Activated gamma-delta T cell (primary cell): ENCODE data around the gene CDIP1.

ENCODE experiments used
- DNase-seq: peaks from one replicate; lab custom pipeline; 2025; lab: John Stamatoyannopoulos, UW

Gene CDIP1

DNA sequence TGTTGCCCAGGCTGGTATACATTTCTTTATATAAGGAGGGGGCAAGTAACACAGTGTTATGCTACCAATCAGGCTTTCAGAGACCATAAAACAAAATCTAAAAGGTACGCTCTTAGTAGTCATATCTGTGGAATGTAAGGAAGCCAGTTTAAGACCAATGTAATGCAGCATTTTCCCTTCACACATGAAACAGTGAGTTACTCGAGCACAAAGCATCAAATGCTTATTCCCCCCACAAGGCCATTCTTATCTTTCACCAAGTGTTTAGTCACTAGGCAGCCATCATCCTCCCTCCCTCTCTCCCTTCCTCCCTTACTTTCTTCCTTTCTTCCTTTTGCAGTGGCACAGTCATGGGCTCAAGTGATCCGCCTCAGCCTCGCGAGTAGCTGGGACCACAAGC is 49.5 kb downstream of the CDIP1 start:
- DNase-seq, result no peak

DNA sequence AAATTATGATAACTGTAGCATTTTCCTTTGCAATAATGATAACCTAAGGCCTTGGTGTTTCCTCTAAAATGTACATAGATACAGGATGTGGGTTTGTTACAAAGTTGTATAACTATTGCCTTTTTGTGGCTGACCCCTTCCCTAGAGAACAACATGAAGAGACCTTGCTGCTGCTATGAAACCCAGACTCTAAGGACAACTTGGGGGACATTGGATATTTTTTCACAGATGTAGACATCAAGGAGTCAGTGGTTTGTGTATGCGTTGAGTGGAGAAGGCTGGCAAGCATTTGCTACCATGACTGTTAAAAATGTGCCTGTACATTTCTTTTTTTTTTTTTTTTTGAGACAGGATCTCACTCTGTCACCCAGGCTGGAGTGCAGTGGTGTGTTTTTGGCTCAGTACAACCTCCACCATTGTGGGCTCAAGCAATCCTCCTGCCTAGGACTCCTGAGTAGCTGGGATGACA is 50.0 kb downstream of the CDIP1 start:
- DNase-seq, result no peak

DNA sequence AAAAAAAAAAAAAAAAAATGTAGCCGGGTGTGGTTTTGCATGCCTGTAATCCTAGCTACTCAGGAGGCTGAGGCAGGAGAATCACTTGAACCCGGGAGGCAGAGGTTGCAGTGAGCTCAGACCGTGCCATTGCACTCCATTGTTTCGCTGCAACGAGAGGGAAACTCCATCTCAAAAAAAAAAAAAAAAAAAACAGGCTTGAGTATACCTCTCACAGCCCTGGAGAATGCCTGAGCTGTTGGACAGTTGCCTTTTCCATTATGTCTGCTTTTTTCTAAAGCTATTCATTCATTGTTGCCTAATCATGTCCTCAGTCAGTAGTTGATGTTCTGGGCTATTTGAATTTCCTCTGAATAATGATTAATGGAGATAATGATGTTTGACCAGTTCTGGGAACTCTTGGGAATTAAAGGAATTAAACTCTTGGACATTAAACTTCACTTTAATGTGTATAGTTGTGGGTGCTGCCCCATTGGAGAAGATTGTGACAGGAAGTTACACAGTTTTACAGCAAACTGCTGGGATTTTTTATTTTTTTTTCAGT is 50.5 kb downstream of the CDIP1 start:
- no peak for DNase-seq

DNA sequence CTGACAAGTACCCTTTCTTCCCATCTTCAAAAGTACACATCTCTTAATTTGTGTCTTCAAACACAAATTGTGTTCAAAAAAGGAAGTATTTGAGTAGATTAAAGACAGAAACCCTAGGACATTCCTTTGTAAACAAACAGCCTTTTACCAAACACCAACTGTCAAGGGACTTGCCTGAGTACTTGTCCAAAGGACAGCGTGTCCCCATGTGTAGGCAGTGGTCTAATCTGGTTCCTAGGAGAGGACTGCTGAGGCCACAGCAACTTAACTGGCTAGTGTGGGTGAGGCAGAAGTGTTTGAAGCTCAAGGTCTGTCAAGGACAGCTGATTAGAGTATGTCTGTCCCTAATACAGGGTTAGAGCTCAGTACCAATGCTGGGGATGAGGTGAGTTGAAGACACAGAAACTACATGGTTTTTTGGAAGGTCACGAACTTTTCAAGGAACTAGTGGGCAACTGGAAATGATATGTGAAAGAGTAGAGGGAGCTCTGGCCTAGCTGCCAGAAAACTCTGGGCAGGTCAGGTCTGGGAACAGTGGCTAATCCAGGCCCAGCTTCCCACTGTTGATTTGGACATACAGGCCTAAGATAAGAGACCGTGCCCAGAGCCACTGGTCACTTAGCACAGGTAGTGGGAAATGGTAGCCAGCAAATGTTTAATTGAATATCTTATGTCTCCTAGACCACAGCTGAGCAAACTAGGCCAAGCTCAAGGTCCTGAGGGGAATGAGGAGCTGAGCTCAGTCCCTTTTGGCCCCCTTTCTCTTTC is 52.3 kb downstream of the CDIP1 start:
- no peak for DNase-seq

DNA sequence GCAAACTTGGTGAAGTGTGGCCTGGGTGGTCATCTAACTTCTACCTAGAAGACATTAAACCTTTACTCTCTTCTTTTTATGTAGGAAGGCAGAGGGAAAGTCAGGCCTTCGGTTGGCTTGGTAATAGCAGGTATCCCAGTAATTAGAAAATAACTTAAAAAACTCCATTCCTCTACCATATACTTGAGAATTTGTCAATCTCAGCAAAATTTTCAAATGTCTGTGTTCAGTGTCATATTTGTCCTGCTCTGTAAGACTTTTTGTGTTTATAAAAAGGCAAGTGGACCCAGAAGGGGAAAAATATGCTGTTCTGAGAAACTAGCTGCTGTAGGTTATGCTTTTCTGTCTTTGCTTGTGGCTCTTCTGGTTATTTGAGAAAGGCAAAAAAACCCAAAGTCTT is 56.6 kb downstream of the CDIP1 start:
- no peak for DNase-seq

DNA sequence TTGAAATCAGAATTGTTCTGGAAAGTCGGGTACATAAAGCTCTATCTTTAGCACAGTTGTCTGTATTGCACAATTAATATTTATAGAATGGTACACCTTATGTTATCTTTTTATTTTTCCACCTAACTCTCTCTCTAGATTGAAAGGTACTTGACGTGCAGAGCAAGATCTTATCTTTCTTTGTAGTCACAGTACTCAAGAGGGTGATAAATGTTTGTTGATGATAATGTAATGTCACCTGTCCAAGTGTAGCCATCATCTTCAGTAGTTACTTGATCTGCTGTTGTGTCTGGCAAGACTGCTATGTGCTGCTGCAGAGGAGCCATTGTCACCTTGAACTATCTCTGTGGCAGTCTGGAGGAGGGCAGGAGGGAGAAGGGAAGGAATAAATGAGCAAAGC is 57.0 kb downstream of the CDIP1 start:
- DNase-seq, result no peak

DNA sequence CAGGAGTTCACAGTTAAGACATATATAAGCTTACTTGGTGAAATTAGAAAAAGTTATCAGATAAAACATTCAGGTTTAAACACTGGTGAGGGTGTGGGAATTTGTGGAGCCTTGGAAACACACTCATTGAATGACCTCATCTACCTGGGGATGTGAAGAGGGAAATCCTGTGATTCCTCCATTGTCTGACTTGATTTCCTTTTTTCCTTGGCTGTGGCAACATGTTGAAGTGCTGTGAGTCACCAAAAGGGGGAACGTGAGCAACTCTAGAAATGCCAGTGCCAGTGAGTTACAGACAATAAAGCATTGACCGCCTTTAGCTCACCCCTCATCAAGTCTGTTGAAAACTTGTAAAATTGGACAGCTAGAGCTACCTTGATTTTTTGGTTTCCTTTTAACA is 60.6 kb downstream of the CDIP1 start:
- DNase-seq, result no peak

DNA sequence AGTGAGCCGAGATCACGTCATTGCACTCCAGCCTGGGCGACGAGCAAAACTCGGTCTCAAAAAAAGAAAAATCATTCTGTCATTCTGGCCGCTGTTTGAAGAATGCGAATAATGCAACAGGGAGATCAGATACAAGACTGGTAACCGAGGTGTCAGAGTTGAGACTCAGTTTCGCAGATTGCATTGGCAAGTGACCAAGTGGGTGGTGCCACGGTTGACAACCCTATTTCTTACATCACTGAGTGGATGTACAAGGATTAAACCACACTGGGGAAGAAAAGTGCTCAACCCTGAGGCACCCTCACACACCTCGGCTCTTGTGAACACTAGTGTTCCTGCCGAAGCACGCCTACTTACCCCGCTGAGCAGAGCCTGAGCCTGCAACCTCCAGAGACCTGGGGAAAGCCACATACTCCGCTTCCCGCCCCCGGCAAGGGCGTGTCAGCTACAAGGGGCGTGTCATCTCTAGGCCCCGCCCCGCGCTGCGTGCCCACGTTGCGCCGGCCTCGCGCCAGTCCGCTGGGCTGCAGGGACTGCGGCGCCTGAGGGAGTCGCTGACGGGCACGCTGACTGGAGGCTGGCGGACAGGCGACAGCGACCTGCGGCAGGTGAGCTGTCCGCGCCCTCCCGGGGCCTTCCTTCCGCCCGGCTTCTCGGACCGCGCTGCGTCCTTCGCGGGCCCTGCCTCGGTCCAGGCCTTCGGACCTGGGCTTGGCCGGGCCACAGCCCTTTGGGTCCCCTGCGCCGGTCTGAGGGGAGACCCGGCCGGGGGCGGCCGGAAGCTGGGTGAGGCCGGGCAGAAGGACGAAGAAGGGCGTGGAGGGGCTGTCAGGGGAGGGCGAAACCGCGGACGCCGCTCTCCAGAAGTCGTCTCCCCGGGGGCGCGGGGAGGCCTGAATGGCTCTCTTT is 62.4 kb downstream of the CDIP1 start, which contains the start of gene HMOX2:
Gene HMOX2, plus strand, starts transcription at position 519 of the 909 bp plus-strand sequence. CDS start 29,127 bp downstream, outside the sequence.
- DNase-seq, result peak; percentile 89

DNA sequence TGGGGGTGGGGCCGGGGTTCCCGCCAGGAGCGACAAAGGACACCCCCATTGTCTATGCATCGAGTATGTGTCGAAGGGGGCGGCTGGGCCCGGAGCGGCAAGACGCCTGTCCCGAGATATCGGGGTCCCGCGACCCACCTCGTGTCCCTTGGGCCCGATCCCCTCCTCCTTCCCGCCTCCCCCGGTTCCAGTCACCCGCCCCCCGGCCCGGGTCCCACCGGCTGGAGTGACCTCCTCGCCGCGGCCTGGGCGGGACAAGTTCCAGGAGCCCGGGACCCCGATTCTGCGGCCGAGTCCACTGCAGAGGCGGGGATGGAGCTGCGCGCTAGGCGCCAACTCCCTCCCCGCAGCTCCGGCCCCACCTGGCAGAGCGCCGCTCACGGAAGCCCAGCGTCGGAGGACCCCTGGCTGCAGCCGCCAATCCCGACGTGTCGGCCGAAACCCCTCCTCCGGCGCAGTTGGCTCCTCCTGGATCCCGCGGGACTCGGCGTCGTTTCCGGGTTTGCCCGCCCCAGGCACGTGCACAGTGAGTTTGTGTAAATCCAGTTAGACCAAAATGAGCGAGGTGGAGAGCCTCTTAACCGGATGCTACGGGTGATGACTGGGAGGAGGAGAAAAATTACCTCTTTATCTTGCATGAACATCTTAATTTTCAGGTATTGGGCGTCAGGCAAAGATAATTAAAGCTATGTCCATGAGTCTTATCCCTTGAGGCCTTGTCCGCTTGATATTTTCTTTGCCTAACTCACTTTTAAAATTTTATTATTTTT is 64.2 kb downstream of the CDIP1 start, which contains the start of gene NMRAL1:
Gene NMRAL1, minus strand, starts transcription at position 434 of the 770 bp plus-strand sequence. CDS start 493 bp downstream, outside the sequence.
- DNase-seq, result peak; percentile 81

DNA sequence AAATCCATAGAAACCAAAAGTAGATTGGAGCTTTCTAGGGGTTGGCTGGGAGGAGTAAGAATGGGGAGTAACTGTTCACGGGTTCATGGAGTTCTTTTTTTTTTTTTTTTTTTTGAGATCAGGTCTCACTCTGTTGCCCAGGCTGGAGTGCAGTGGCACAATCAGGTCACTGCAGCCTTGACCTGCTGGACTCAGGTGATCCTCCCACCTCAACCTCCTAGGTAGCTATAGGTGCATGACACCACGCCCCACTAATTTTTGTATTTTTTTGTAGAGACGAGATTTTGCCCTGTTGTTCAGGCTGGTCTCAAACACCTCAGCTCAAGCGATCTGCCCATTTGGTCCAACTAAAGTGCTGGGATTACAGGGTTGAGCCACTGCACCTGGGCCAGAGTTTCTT is 65.7 kb downstream of the CDIP1 start:
- DNase-seq, result no peak

DNA sequence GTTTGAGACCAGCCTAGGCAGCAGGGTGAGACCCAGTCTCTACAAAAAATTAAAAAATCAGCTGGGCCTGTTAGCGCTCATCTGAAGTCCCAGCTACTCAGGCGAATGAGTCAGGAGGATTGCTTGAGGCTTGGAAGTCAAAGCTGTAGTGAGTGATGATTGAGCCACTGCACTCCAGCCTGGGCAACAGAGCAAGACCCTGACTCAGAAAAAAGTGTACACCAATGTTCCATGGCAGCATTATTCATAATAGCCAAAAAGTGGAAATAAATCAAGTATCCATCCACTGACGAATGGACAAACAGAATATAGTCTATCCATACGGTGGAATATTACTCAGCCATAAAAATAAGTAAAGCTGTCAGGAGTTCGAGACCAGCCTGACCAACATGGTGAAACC is 66.7 kb downstream of the CDIP1 start:
- no peak for DNase-seq

DNA sequence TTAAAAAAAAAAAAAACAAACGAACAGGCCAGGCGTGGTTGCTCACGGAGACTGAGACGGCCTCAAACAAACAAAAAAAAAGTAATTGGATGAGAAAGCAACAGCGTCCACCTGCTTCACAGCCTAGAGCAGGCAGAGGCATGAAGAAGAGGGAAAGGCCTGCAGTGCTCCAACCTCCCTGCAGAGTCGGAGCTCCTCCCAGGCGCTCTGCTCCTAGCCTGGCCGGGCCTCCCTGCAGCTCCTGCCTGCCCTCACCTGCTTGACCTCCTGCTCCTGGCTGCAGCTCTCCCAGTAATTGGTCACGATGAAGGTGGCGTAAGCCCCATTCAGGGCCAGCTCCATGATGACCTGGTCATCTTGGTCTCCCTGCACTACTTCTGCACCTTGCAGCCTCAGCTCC is 69.6 kb downstream of the CDIP1 start:
- DNase-seq, result no peak

DNA sequence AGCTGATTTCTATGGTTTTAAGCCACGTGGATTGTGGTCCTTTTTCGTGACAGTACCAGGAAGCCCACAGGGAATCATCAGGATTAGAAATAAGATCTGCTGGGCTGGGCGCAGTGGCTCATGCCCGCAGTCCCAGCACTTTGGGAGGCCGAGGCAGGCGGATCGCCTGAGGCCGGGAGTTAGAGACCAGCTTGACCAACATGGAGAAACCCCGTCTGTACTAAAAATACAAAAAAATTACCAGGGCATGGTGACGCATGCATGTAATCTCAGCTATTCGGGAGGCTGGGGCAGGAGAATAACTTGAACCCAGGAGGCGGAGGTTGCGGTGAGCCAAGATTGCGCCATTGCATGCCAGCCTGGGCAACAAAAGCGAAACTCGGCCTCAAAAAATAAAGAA is 70.7 kb downstream of the CDIP1 start:
- no peak for DNase-seq

DNA sequence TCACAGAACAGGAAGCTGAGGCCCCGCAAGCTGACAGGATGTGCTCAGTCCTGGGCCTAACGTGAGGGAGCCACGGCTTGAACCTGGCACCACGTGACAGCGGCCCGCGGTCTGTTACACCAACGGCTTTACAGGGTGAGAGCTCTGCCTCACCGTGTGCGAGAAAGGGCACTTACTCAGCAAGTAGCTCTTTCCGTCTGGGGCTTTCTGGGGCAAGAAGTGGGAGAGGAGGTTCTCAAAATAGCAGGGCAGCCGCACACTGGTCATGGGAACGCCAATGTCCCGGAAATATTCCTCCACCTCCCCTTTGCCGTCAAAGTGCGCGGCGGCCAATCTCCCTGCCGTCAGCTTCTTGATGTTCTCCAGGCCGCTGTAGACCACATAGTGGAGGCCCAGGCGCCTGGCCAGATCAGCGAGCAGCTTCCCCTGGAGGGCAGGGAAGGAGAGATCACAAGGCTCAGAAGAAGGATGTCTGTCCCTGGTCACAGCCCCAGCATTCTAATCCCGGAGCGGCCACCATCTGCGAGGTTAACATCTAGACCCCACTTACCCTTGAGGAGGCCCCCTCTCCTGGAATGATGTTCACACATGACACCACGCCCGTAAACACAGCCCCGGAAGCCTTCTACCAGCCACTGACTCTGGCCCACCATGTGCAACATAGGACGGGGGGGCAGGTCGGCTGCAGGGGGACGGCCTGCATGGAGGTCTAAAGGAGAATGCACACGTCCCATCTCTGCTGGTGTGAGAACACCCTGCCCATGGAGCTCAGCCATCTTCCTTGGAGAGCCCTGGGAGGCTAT is 72.4 kb downstream of the CDIP1 start:
- DNase-seq, result peak; percentile 79

DNA sequence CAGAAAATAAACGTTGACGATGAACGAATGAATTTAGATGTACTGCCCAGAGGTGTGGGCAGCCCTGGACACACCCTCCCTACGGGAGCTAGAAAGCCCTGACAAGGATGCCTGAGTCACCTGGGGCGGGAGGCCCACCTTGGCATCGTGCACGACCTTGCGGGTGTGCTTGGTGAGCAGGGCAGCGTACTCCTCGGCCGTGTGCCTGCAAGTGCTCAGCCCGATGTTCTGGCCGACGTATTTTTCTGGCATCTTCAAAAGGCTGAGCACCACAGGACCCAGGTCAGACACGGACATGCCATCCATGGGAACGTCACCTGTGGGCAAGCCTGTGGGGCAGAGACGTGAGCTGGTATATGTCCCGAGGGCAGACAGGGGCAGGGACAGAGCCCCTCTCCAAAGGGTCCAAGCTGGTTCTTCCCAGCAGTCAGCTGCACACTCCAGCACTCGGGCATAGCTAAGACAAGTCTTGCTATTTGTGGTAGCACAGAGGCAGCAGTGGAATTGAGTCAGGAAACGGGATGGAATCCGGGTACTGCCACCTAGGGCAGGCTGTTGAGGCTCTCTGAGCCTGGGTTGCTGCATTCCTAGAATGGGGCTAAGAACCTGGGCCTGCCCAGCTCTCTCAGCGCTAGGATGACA is 74.9 kb downstream of the CDIP1 start:
- DNase-seq, result no peak

DNA sequence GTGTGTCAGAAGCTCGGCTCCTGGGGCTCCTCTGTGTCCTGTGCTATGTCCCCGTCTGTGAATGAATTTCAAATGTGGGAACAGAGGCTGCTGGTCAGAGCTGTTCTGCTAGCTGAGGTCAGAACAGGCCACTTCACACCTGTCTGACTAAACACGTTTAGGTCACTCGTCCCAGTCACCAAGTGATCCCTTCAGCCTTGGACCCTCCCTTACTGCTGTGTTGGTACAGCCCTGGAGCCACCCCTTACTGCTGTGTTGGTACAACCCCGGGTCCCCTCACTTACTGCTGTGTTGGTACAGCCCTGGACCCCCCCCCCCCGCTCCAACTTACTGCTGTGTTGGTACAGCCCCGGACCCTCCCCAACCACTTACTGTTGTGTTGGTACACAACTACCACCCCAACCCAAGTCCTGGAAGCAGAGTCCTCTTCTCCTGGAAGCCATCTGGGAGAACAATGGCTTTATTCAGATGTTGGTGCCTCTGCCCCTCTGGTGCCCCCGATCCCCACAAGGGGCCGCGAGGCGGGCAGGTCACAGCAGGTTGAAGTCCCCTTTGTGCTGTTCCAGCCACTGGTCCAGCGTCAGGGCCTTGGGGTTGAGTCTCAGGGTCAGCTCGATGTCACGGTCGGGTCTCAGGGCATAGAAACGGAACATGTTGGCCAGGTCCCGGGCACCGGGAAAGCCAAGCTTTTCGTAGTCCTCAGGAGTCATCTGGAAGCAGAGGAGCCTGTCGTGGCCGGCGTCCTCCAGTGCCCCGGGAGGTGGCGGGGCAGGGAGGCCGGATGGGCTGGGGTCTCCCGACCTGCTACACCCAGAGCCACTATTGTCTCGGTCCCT is 77.1 kb downstream of the CDIP1 start:
- no peak for DNase-seq

DNA sequence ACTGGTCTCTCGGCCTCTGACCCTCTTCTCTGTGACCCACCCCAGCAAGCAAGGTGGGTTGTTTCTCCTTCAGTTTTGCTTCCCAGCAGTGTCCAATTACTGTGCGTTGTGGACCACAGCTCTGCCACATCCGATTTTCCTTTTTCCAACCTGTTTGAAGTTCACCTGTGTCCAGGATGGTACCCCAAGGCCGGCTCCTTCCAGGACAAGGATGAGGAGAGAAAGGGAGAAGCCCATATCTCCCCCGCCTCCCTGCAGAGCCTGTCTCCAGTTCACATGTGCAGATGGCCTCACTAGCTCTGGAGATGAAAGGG is 77.7 kb downstream of the CDIP1 start:
- DNase-seq, result no peak
